NCI-H2171 treated with DMSO at 0.1 percent for 48 hours (cell line): ENCODE data around the gene TMEM222.
"Not testable (repeated sequence)": the region's sequence is repeated elsewhere in the genome, so short reads cannot be mapped to it uniquely, and the experiment has no call there.

Experiments used
- DNase-seq: peaks from one replicate; lab custom pipeline; 2025; lab: John Stamatoyannopoulos, UW

Gene TMEM222

DNA sequence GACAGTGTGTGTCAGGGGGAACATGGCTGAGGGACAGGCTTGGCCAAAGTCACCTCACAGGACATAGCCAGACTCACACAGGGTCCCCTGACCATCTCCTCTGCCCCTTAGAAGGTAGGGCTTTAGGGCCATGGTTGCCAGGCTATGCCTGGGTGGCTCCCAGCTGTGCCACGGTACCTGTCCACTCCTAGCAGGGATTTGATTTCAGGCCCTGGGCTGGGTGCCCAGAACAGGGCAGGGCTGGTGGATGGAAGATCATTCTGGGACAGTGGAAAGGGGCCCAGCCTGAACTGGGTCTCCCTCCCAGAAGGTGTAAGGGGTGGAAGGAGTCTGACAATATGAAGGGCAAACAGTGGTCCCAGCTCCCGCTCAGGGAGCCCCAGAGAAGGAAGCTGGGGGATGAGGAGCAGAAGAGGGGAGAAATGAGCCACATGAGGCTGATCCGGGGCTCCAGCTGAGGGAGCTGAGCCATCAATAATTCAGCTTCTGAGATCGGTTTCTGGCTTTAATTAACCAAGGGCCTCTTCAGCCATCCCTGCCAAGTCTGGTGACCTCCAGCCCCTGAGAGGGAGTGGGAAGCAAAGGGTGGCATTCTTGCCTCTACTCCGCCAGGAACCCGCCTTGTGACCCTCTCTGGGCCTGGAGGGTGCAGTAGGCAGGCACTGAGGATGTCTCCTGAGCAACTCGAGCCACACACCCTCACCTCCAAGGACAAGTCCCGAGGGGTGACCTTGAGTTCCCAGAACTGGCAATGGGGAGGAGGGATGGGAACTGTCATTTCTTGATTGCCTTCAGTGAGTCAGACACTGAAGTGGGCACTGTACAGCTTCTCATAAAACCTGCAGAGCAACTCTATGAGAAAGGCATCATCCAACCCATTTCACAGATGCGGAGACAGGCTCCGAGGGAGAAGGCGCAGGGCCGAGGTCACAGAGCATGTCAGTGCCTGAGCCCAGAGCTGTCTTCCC is 59.1 kb downstream of the TMEM222 start:
- no peak for DNase-seq

DNA sequence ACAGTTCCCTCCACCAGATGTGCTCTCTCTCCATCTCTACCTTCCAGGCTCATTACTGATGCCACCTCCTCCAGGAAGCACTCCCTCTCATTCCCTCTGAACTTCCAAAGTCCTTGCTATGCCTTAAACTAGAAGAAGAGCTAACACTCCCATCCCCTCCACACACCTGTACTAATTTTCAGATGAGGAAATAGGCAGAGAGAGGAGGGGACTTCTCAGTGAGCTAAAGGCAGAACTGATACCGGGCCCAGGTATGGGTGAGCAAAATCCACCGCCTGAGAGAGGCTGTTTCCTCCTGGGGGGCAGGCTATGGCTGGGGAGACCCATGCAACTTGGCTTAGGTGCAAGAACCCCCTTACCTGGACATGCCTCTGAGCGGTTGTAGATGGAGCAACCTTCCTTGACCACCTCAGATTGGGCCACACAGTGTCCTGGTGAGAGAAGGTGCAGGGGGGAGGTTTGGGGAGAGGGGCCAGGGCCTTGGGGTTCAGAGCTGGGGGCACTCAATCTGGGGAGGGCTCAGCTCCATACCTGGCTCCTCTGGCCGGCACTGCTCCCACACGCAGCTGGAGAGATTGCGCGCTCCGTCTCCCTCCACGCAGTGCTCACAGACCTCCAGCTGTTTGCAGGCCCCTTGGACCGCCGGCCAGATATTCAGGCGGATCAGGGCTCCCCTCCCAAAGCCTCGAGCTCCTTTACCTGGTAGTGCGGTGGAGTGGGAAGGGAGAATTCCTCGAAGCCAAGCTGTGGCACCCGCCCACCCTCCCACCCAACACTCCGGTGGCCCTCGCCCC is 60.2 kb downstream of the TMEM222 start:
- DNase-seq, result no peak

DNA sequence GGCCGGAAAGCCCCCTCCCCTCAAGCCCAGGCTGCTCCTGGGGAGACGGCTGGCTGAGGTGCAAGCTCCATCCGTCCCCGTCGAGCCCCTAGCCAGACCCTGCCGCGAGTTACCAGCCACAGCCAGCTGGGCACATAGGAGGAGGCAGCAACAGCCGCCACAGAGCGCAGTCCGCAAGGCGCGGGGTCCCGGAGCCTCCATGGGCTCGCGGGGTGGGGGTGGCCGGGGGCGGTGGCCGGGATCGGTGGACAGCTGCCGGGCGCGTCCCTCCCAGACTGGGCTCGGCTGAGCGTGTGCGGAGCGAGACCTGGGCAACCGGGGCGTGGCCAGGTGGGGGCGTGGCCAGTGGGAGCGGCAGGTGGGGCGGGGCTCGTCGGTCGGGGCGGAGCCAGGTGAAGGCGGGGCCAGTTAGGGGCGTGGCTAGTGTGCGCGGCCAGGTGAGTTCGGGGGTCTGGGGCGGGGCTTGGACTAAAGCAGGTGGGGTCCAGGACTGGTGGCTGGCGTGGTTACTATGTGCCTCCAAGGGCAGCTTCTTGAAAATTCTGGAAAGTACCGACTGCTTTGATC is 61.2 kb downstream of the TMEM222 start, which contains the start of gene CD164L2:
Gene CD164L2, minus strand, starts transcription at position 295 of the 567 bp plus-strand sequence. Its CDS starts 94 bp downstream, at position 201.
- peak; percentile 30 for DNase-seq

DNA sequence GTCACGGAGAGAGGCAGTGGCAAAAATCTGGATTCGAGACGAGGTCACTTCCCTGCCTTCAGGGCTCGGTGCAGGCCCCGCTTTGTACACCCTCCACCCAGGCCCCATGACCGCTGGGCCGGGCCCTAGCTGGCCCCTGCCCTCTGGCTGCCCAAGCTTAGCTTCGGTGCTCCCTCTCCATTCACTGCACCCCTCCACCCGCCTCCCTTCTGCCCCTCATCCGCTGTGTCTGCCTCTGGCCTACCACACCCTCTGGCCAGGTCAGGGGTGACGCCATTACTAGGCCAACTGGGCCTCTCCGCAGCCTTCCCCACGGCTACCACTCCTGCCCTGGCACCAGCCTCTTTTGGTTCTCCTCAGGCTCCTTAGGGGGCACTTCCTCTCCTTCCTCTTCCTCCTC is 61.7 kb downstream of the TMEM222 start:
- DNase-seq, result no peak

DNA sequence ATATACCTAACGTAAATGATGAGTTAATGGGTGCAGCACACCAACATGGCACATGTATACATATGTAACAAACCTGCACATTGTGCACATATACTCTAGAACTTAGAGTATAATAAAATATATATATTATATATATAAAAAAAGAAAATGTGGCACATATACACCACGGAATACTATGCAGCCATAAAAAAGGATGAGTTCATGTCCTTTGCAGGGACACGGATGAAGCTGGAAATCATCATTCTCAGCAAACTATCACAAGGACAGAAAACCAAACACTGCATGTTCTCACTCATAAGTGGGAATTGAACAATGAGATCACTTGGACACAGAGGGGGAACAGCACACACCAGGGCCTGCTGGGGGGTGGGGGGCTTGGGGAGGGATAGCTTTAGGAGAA is 62.8 kb downstream of the TMEM222 start:
- not testable (repeated sequence) for DNase-seq
